CD14-positive monocyte (primary cell): ENCODE measurements around the gene CCDC197. TPM values are rescaled to one million over a fixed set of nuclear protein-coding genes. Genes with fewer than 3 reads are reported as not detected.

ENCODE experiments used
- DNase-seq, 3 donors: peaks; one replicate each; pipeline ENCODE4 v3.0.0-alpha.2; 2011 to 2022
- H2AFZ ChIP-seq: 2 replicates; pipeline ENCODE4 v1.6.0; 2012; ENCODE audit warnings: mild to moderate bottlenecking, low read depth, low read length, inconsistent platforms; ENCODE audit not compliant: insufficient read depth, poor library complexity, severe bottlenecking
- H3K27ac ChIP-seq, 2 donors: 1 replicate in 1 of 2; 2 replicates in 1 of 2; pipeline ENCODE4 v1.5.1; 2012 to 2013; ENCODE audit warnings: low read length in 2 of 2, control low read depth in 1 of 2, inconsistent platforms in 1 of 2, low read depth in 1 of 2, mild to moderate bottlenecking in 1 of 2
- H3K27me3 ChIP-seq, 2 donors: one replicate each; pipeline versions ENCODE4 v1.6.0 to v1.6.1; 2011 to 2013; ENCODE audit warnings: low read length in 2 of 2; ENCODE audit not compliant: control insufficient read depth in 2 of 2, insufficient read depth in 2 of 2
- H3K36me3 ChIP-seq, 2 donors: replicated peaks in 1 of 2; 1 replicate in 1 of 2; 2 replicates in 1 of 2; pipeline versions ENCODE4 v1.5.1 to v1.6.1; 2012 to 2013; ENCODE audit warnings: low read length in 2 of 2, control low read depth in 1 of 2, inconsistent platforms in 1 of 2, mild to moderate bottlenecking in 1 of 2; ENCODE audit not compliant: insufficient read depth in 2 of 2, control insufficient read depth in 1 of 2
- H3K4me1 ChIP-seq, 2 donors: 1 replicate in 1 of 2; 2 replicates in 1 of 2; pipeline versions ENCODE4 v1.5.1 to v1.6.1; 2012 to 2013; ENCODE audit warnings: low read length in 2 of 2, control low read depth in 1 of 2, inconsistent platforms in 1 of 2, mild to moderate bottlenecking in 1 of 2, moderate library complexity in 1 of 2; ENCODE audit not compliant: insufficient read depth in 2 of 2, control insufficient read depth in 1 of 2
- H3K4me2 ChIP-seq: replicated peaks from 2 replicates; pipeline ENCODE3; 2012; ENCODE audit warnings: low read length, moderate library complexity, mild to moderate bottlenecking; ENCODE audit not compliant: poor library complexity, severe bottlenecking; ENCODE audit errors: extremely low read depth
- H3K4me3 ChIP-seq, 3 experiments: fragments of 200-600 bp in 1 of 3; sonication (generic) in 1 of 3; replicated peaks in 1 of 3; 1 replicate in 2 of 3; 2 replicates in 1 of 3; pipeline ENCODE4 v1.5.1; 2011 to 2013; ENCODE audit warnings: low read length in 3 of 3, mild to moderate bottlenecking in 3 of 3, control low read depth in 2 of 3, low read depth in 2 of 3, inconsistent platforms in 1 of 3, moderate library complexity in 1 of 3
- H3K79me2 ChIP-seq: 2 replicates; pipeline ENCODE4 v1.6.0; 2012; ENCODE audit warnings: mild to moderate bottlenecking, control low read depth, inconsistent platforms, low read length, moderate library complexity; ENCODE audit not compliant: insufficient read depth
- H3K9ac ChIP-seq: 2 replicates; pipeline ENCODE4 v1.6.0; 2017; ENCODE audit warnings: low read length, mild to moderate bottlenecking; ENCODE audit not compliant: insufficient read depth, poor library complexity, severe bottlenecking
- H3K9me3 ChIP-seq, 2 donors: replicated peaks in 1 of 2; 1 replicate in 1 of 2; 2 replicates in 1 of 2; pipeline versions ENCODE4 v1.5.1 to v1.6.1; 2012 to 2013; ENCODE audit warnings: low read length in 2 of 2, control low read depth in 1 of 2; ENCODE audit not compliant: control insufficient read depth in 1 of 2, insufficient read depth in 1 of 2
- H4K20me1 ChIP-seq: 2 replicates; pipeline ENCODE4 v1.6.0; 2012; ENCODE audit warnings: mild to moderate bottlenecking, low read length, control low read depth, moderate library complexity; ENCODE audit not compliant: insufficient read depth
- H3K27ac Mint-ChIP-seq, 7 donors: one replicate each; pipeline ENCODE4 v1.8.0; 2020; ENCODE audit warnings: mild to moderate bottlenecking in 7 of 7, mixed read lengths in 7 of 7, moderate library complexity in 6 of 7, inconsistent platforms in 2 of 7
- H3K27me3 Mint-ChIP-seq, 3 donors: one replicate each; pipeline ENCODE4 v1.8.0; 2021 to 2022; ENCODE audit warnings: low read depth in 3 of 3, mild to moderate bottlenecking in 3 of 3, mixed read lengths in 3 of 3, moderate library complexity in 3 of 3, inconsistent platforms in 1 of 3
- H3K36me3 Mint-ChIP-seq, 2 donors: one replicate each; pipeline ENCODE4 v1.8.0; 2020; ENCODE audit warnings: mixed read lengths in 2 of 2, inconsistent platforms in 1 of 2, mild to moderate bottlenecking in 1 of 2
- H3K4me1 Mint-ChIP-seq: one replicate; pipeline ENCODE4 v1.8.0; 2020; ENCODE audit warnings: mild to moderate bottlenecking, mixed read lengths
- H3K4me3 Mint-ChIP-seq, 2 donors: one replicate each; pipeline ENCODE4 v1.8.0; 2020; ENCODE audit warnings: mild to moderate bottlenecking in 2 of 2, mixed read lengths in 2 of 2, moderate library complexity in 1 of 2
- H3K9me3 Mint-ChIP-seq, 7 donors: one replicate each; pipeline ENCODE4 v1.8.0; 2020 to 2022; ENCODE audit warnings: mixed read lengths in 7 of 7, mild to moderate bottlenecking in 6 of 7, moderate library complexity in 6 of 7, inconsistent platforms in 2 of 7
- whole genome bisulfite sequencing: methylation state at CpG from one replicate; pipeline ENCODE4 v1.1.5; 2013; ENCODE audit warnings: missing lambda C conversion rate; ENCODE audit not compliant: insufficient coverage; 5-methylcytosine and 5-hydroxymethylcytosine counted together
- intact Hi-C, 2 donors: fragments of 100-400 bp; cut with micrococcal nuclease; formaldehyde crosslinking; loops; one replicate each; pipeline versions ENCODE4 v1.15.0 to v1.15.1; 2023
- polyA plus RNA-seq, 3 donors: library from polyadenylated mRNA; depleted of rRNA in 1 of 3; unstranded in 2 of 3; stranded (reverse) in 1 of 3; fragments of 300-500 nt in 2 of 3; fragments of >200 nt in 1 of 3; fragmentation: Illumina TruSeq in 2 of 3; gene quantifications; 1 replicate in 2 of 3; 2 replicates in 1 of 3; pipeline ENCODE4 v1.2.3, GENCODE V29; 2012 to 2021
- TF ChIP-seq, protein P1 (sequence below): fragments of 200-600 bp; IDR thresholded peaks from one replicate; pipeline ENCODE4 v1.8.0; 2022; ENCODE audit warnings: antibody characterized with exemption, mild to moderate bottlenecking

The CCDC197 gene
- polyA plus RNA-seq, 3 donors, result not detected

DNA sequence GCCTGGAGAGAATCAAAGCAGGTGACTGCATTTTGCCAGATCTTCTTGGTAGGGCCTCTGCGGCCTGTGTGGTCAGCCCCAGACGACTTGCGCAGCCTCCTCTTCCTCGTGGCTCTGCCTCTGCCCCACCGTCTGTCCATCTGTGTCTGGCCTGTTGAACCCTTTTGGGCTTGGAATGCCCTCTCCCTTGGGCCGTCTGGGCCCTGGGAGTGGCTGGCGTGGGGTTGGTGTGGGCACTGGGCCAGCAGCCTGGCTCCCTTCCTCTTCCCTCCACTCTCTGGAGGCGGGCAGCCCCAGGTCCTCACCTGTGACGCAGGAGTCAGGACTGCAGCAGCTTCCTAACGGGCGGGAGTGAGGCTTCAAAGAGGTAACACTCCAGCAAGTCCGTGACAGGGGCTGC lies 9.7 kb upstream of the CCDC197 start:
- DNase-seq, result no peak
- H3K27ac Mint-ChIP-seq, result no peak overlapping the region
- TF ChIP-seq, protein P1, sequence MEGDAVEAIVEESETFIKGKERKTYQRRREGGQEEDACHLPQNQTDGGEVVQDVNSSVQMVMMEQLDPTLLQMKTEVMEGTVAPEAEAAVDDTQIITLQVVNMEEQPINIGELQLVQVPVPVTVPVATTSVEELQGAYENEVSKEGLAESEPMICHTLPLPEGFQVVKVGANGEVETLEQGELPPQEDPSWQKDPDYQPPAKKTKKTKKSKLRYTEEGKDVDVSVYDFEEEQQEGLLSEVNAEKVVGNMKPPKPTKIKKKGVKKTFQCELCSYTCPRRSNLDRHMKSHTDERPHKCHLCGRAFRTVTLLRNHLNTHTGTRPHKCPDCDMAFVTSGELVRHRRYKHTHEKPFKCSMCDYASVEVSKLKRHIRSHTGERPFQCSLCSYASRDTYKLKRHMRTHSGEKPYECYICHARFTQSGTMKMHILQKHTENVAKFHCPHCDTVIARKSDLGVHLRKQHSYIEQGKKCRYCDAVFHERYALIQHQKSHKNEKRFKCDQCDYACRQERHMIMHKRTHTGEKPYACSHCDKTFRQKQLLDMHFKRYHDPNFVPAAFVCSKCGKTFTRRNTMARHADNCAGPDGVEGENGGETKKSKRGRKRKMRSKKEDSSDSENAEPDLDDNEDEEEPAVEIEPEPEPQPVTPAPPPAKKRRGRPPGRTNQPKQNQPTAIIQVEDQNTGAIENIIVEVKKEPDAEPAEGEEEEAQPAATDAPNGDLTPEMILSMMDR, result no peak
- Histone ChIP-seq H3K9me3 (no peaks in the 10 kb centered on the region), H3K4me3 (no peak overlapping the region), H3K79me2 (no peaks in the 10 kb centered on the region), H2AFZ (no peak overlapping the region), H4K20me1 (no peaks in the 10 kb centered on the region), H3K27ac (no peak overlapping the region), H3K36me3 (no peaks in the 10 kb centered on the region), H3K9ac (no peak overlapping the region), H3K4me2 (no peak overlapping the region), H3K27me3 (no peaks in the 10 kb centered on the region), H3K4me1 (no peaks in the 10 kb centered on the region)
- H3K36me3 Mint-ChIP-seq, result no peaks in the 10 kb centered on the region
- H3K4me1 Mint-ChIP-seq, result peaks cover 7% of the 10 kb centered on the region
- H3K4me3 Mint-ChIP-seq, result no peak overlapping the region
- H3K9me3 Mint-ChIP-seq, result peaks cover 0 to 2% (median 0%) of the 10 kb centered on the region in 7 donors
- peaks cover 9 to 19% (median 17%) of the 10 kb centered on the region in 3 donors for H3K27me3 Mint-ChIP-seq
- intact Hi-C loops, result no loop called here
- 88% methylated on average over 12 of the region's 12 CpGs for WGBS

DNA sequence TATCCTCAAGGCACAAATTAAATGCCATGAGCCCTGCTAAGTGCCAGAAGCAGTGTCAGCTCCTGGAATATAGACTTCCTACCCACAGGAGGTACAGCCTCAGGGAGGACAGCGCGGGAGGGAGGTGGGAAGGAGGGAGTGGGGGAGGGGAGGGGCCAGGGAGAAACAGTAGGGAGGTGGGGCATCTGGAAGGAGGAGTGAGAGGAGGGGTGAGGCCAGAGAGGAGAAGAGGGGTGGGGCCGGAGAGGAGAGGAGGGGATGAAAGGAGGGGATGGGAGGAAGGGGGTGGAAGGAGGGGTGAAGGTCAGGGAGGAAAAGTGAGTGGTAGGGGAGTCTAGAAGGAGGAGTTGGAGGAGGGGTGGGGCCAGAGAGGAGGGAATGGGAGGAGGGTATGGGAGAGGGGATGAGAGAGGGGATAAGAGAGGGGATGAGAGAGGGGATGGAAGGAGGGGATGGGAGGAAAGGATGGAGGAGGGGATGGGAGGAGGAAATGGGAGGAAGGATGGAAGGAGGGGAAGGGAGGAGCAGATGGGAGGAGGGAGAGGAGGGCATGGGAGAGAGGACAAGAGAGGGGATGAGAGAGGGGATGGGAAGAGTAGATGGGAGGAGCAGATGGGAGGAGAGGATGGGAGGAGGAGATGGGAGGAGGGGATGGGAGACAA lies 9.2 kb upstream of the CCDC197 start:
- no peaks in the 10 kb centered on the region for H3K79me2 ChIP-seq
- Mint-ChIP-seq H3K27ac (no peak overlapping the region), H3K27me3 (peaks cover 11 to 21% (median 17%) of the 10 kb centered on the region in 3 donors), H3K4me3 (no peak overlapping the region), H3K4me1 (peaks cover 7% of the 10 kb centered on the region), H3K9me3 (peaks cover 0 to 2% (median 0%) of the 10 kb centered on the region in 7 donors), H3K36me3 (no peaks in the 10 kb centered on the region)
- no peak overlapping the region for H3K9ac ChIP-seq
- H3K4me3 ChIP-seq, result no peak overlapping the region
- H4K20me1 ChIP-seq, result no peaks in the 10 kb centered on the region
- no peaks in the 10 kb centered on the region for H3K27me3 ChIP-seq
- intact Hi-C loops, result no loop called here
- no peak overlapping the region for H2AFZ ChIP-seq
- no peaks in the 10 kb centered on the region for H3K9me3 ChIP-seq
- no peak overlapping the region for H3K27ac ChIP-seq
- TF ChIP-seq, protein P1, result no peak
- no peak overlapping the region for H3K4me2 ChIP-seq
- H3K4me1 ChIP-seq, result no peaks in the 10 kb centered on the region
- no peaks in the 10 kb centered on the region for H3K36me3 ChIP-seq
- WGBS, result 71% methylated on average over 1 of the region's 3 CpGs
- no peak for DNase-seq
